BLaER1 (cell line): ENCODE results near the gene ADGRG4.

Experiments
- H3K27ac ChIP-seq: shearing (Covaris generic); formaldehyde crosslinking; 2 replicates; pipeline ENCODE4 v1.8.1; 2022
- H3K27me3 ChIP-seq: shearing (Covaris generic); formaldehyde crosslinking; 2 replicates; pipeline ENCODE4 v1.8.1; 2022
- H3K36me3 ChIP-seq: shearing (Covaris generic); formaldehyde crosslinking; 2 replicates; pipeline ENCODE4 v1.8.1; 2022
- H3K4me1 ChIP-seq: shearing (Covaris generic); formaldehyde crosslinking; 2 replicates; pipeline ENCODE4 v1.8.1; 2022
- H3K4me2 ChIP-seq: shearing (Covaris generic); formaldehyde crosslinking; 2 replicates; pipeline ENCODE4 v1.8.1; 2022
- H3K4me3 ChIP-seq: shearing (Covaris generic); formaldehyde crosslinking; 2 replicates; pipeline ENCODE4 v1.8.1; 2022
- H3K9ac ChIP-seq: shearing (Covaris generic); formaldehyde crosslinking; 2 replicates; pipeline ENCODE4 v1.8.1; 2022
- H3K9me3 ChIP-seq: shearing (Covaris generic); formaldehyde crosslinking; 2 replicates; pipeline ENCODE4 v1.8.1; 2022
- H4K20me1 ChIP-seq: shearing (Covaris generic); formaldehyde crosslinking; 2 replicates; pipeline ENCODE4 v1.8.1; 2022
- Cebpa-rat ChIP-seq: shearing (Covaris generic); IDR thresholded peaks from 2 replicates; pipeline ENCODE4 v1.8.1; 2022

ADGRG4 gene

DNA sequence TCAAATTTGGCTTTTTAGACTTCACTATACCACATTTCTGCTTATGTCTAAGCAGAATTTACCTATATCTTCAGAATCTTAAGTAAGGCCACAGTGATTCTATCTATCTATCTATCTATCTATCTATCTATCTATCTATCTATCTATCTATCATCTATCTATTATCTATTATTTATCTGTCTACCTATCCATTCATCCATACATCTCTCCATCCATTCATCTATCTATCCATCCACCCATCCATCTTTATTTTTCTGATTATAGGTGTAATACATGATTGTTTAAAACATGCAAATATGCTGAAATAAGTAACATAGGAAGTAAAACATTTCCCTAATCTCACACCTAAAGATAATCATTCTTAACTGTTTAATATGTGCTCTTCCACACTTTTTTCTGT lies 18.8 kb downstream of the ADGRG4 start:
- no peak overlapping the region for H3K9ac ChIP-seq
- H3K4me1 ChIP-seq, result no peaks in the 10 kb centered on the region
- H3K27me3 ChIP-seq, result peaks cover 52% of the 10 kb centered on the region
- no peak for TF ChIP-seq Cebpa-rat
- no peak overlapping the region for H3K27ac ChIP-seq
- no peaks in the 10 kb centered on the region for H3K36me3 ChIP-seq
- H3K4me2 ChIP-seq, result no peak overlapping the region
- no peaks in the 10 kb centered on the region for H3K9me3 ChIP-seq
- no peak overlapping the region for H3K4me3 ChIP-seq
- H4K20me1 ChIP-seq, result no peaks in the 10 kb centered on the region

- H3K4me2 ChIP-seq, result no peak overlapping the region
- H3K9ac ChIP-seq, result no peak overlapping the region
- H3K27me3 ChIP-seq, result peaks cover 64% of the 10 kb centered on the region
- H3K9me3 ChIP-seq, result no peaks in the 10 kb centered on the region
- TF ChIP-seq Cebpa-rat, result no peak
- no peaks in the 10 kb centered on the region for H4K20me1 ChIP-seq
- H3K4me3 ChIP-seq, result no peak overlapping the region
- no peak overlapping the region for H3K27ac ChIP-seq
- no peaks in the 10 kb centered on the region for H3K4me1 ChIP-seq
- no peaks in the 10 kb centered on the region for H3K36me3 ChIP-seq
Measured at GRCh38 chrX:136321532-136321931, 20.8 kb downstream of the ADGRG4 start.

DNA sequence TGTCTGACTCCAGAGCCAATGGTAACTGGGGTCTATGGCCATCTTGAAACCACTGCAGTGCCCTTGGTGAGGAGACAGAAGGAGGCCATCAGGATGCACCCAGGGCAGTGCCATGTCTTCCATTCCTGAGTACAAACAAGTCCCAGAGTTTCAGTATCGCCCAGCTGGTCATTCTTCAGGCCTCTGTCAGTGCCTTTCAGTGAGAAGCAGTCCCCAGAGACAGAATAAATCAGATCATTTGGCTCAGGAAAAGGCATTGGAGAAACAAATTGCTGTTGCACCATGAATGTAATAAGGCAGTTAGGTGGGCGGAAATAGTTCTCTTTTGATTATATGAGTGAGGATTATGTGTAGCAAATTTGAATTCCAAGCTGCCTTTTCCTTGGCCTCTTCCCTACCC lies 21.3 kb downstream of the ADGRG4 start:
- no peaks in the 10 kb centered on the region for H3K36me3 ChIP-seq
- H4K20me1 ChIP-seq, result no peaks in the 10 kb centered on the region
- no peak overlapping the region for H3K4me2 ChIP-seq
- H3K4me3 ChIP-seq, result no peak overlapping the region
- H3K27me3 ChIP-seq, result peaks cover 65% of the 10 kb centered on the region
- TF ChIP-seq Cebpa-rat, result no peak
- H3K9me3 ChIP-seq, result no peaks in the 10 kb centered on the region
- H3K4me1 ChIP-seq, result no peaks in the 10 kb centered on the region
- no peak overlapping the region for H3K9ac ChIP-seq
- no peak overlapping the region for H3K27ac ChIP-seq

DNA sequence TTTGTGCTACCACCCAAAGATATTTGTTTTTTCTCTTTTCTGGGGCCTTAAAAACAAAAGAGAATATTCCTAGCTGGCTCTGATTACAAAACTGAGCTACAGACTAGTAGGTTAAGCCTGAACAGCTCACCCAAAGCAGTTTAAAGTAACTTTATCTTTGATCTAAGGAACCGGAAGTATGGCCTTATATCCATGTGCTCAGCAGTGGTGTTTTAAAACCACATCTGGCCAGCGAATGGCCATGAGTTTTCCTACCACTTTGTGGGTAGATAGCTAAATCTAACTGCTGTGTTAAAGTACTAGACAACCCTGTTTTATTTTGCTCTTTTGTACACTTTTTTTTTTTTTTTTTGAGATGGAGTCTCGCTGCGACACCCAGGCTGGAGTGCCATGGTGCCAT lies 24.6 kb downstream of the ADGRG4 start:
- Histone ChIP-seq H3K27me3 (peaks cover 69% of the 10 kb centered on the region), H3K9me3 (no peaks in the 10 kb centered on the region), H3K4me2 (no peak overlapping the region), H4K20me1 (no peaks in the 10 kb centered on the region; the same call in 1 of the 2 replicates), H3K4me1 (no peaks in the 10 kb centered on the region), H3K27ac (no peak overlapping the region), H3K36me3 (no peaks in the 10 kb centered on the region), H3K9ac (no peak overlapping the region), H3K4me3 (no peak overlapping the region)
- TF ChIP-seq Cebpa-rat, result no peak

GRCh38 chrX:136328933-136329332 lies 28.2 kb downstream of the ADGRG4 start:
- no peak for TF ChIP-seq Cebpa-rat
- Histone ChIP-seq H3K9ac (no peak overlapping the region), H3K36me3 (no peaks in the 10 kb centered on the region), H4K20me1 (no peaks in the 10 kb centered on the region; the same call in 1 of the 2 replicates), H3K27me3 (peaks cover 39% of the 10 kb centered on the region), H3K9me3 (peaks cover 6% of the 10 kb centered on the region; the same call in 1 of the 2 replicates), H3K27ac (no peak overlapping the region), H3K4me3 (no peak overlapping the region), H3K4me2 (no peak overlapping the region), H3K4me1 (no peaks in the 10 kb centered on the region)

DNA sequence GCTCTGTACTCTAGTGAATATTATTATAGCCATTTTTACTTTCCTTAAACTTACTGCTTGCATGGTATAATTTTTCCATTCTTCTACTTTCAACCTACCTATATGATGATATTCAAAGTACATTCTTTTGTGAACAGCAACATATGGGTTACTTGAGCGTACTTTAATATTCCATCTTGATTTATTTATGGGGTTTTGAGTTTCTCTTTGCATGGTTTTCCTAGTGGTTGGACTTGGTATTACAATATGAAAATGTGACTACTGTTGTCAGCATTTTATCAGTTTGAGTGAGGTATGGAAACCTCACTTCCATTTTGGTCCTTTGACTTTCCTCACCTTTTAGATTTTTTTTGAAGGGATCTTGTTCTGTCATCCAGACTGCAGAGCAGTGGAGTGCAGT lies 35.9 kb downstream of the ADGRG4 start:
- Histone ChIP-seq H3K9ac (no peak overlapping the region), H3K27ac (no peak overlapping the region), H3K36me3 (no peaks in the 10 kb centered on the region), H3K9me3 (peaks cover 16% of the 10 kb centered on the region; the same call in 1 of the 2 replicates), H3K4me2 (no peak overlapping the region), H3K27me3 (peaks cover 48% of the 10 kb centered on the region), H4K20me1 (no peaks in the 10 kb centered on the region), H3K4me1 (no peaks in the 10 kb centered on the region), H3K4me3 (no peak overlapping the region)
- TF ChIP-seq Cebpa-rat, result no peak

GRCh38 chrX:136339702-136340101 lies 38.9 kb downstream of the ADGRG4 start:
- Histone ChIP-seq H3K4me2 (no peak overlapping the region), H3K36me3 (no peaks in the 10 kb centered on the region), H4K20me1 (no peaks in the 10 kb centered on the region), H3K27me3 (peaks cover 70% of the 10 kb centered on the region), H3K9ac (no peak overlapping the region), H3K4me3 (no peak overlapping the region), H3K4me1 (no peaks in the 10 kb centered on the region), H3K27ac (no peak overlapping the region), H3K9me3 (peaks cover 10% of the 10 kb centered on the region; the same call in 1 of the 2 replicates)
- TF ChIP-seq Cebpa-rat, result no peak

DNA sequence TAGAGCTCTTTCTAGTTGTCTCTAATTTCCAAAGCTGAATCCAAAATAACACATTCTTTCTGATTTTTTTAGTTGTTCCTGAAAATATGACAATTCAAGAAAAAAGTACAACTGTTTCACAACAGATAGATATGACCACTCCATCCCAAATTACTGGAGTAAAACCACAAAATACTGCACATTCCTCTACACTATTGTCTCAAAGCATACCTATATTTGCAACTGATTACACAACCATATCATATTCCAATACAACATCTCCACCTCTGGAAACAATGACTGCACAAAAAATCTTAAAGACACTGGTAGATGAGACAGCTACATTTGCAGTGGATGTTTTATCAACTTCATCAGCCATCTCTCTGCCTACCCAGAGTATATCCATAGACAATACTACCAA lies 43.6 kb downstream of the ADGRG4 start:
- Histone ChIP-seq H4K20me1 (no peaks in the 10 kb centered on the region), H3K27ac (no peak overlapping the region), H3K9ac (no peak overlapping the region), H3K4me1 (no peaks in the 10 kb centered on the region), H3K9me3 (0 out of 2 replicates have a peak, but pooled peaks cover under 1% of the 10 kb centered on the region), H3K36me3 (no peaks in the 10 kb centered on the region), H3K4me3 (no peak overlapping the region), H3K4me2 (no peak overlapping the region), H3K27me3 (peaks cover 92% of the 10 kb centered on the region)
- no peak for TF ChIP-seq Cebpa-rat

- Histone ChIP-seq H3K4me2 (no peak overlapping the region), H3K36me3 (no peaks in the 10 kb centered on the region), H4K20me1 (no peaks in the 10 kb centered on the region), H3K4me3 (no peak overlapping the region), H3K4me1 (no peaks in the 10 kb centered on the region), H3K27me3 (peaks cover 87% of the 10 kb centered on the region), H3K9me3 (no peaks in the 10 kb centered on the region), H3K27ac (no peak overlapping the region), H3K9ac (no peak overlapping the region)
- no peak for TF ChIP-seq Cebpa-rat
Measured at GRCh38 chrX:136346506-136346905, 45.7 kb downstream of the ADGRG4 start.

- H3K4me3 ChIP-seq, result no peak overlapping the region
Measured at GRCh38 chrX:136347706-136348105, 46.9 kb downstream of the ADGRG4 start.

DNA sequence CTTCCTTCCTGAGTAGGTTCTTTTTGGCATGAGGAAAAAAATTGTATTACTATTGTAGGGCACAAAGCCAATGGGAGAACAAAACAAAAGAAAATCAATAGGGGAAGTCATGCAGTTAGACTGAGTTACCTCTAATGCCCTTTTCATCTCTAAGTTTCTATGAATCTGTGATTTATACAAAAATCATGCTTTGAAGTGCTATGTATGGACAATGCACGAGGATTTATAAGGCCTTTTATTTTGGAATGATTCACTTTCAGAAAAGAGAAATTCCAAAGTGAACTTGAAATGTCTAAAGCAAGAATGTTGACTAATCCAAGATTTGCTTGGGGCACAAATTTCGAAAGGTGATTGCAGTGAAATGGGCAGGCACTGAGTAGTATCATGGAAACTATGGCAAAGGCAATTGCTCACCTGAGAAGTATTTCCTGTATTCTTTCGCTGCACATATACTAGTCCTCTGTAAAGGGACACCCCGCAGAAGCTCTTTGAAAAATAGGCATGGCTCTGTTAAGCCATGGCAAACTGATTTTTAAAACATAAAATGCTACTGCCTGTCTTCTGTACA lies 52.8 kb downstream of the ADGRG4 start:
- Histone ChIP-seq H3K4me3 (no peak overlapping the region), H3K27ac (no peak overlapping the region), H3K4me2 (no peak overlapping the region), H3K9me3 (no peaks in the 10 kb centered on the region), H3K27me3 (peaks cover 81% of the 10 kb centered on the region), H3K36me3 (no peaks in the 10 kb centered on the region), H3K9ac (no peak overlapping the region), H4K20me1 (no peaks in the 10 kb centered on the region), H3K4me1 (no peaks in the 10 kb centered on the region)
- TF ChIP-seq Cebpa-rat, result no peak

More at GRCh38 chrX:136347706-136348105, 46.9 kb downstream of the ADGRG4 start:
- H4K20me1 ChIP-seq, result no peaks in the 10 kb centered on the region
- H3K27ac ChIP-seq, result no peak overlapping the region
- H3K4me2 ChIP-seq, result no peak overlapping the region
- peaks cover 83% of the 10 kb centered on the region for H3K27me3 ChIP-seq
- no peaks in the 10 kb centered on the region for H3K9me3 ChIP-seq
- no peaks in the 10 kb centered on the region for H3K4me1 ChIP-seq
- TF ChIP-seq Cebpa-rat, result no peak
- H3K9ac ChIP-seq, result no peak overlapping the region
- H3K36me3 ChIP-seq, result no peaks in the 10 kb centered on the region
